Ishikawa (cell line): ENCODE measurements around the gene SRL.

Source experiments
- CEBPB ChIP-seq: IDR thresholded peaks from 2 replicates; pipeline ENCODE4 v1.6.1; 2012
- CREB1 ChIP-seq: IDR thresholded peaks from 2 replicates; pipeline ENCODE4 v1.6.1; 2012; ENCODE audit warnings: low read depth
- EGR1 ChIP-seq: IDR thresholded peaks from 2 replicates; pipeline ENCODE4 v1.6.1; 2012
- EP300 ChIP-seq: IDR thresholded peaks from 2 replicates; pipeline ENCODE4 v1.6.1; 2012; ENCODE audit warnings: borderline replicate concordance
- FOXM1 ChIP-seq: IDR thresholded peaks from 2 replicates; pipeline ENCODE4 v1.6.1; 2012; ENCODE audit warnings: low read depth, borderline replicate concordance
- NFIC ChIP-seq: IDR thresholded peaks from 2 replicates; pipeline ENCODE4 v1.6.1; 2012
- RAD21 ChIP-seq: IDR thresholded peaks from 2 replicates; pipeline ENCODE4 v1.6.1; 2012; ENCODE audit warnings: low read depth
- REST ChIP-seq: IDR thresholded peaks from 2 replicates; pipeline ENCODE4 v1.6.1; 2012; ENCODE audit warnings: low read depth, mild to moderate bottlenecking
- TAF1 ChIP-seq: IDR thresholded peaks from 2 replicates; pipeline ENCODE4 v1.6.1; 2012; ENCODE audit warnings: low read depth, mild to moderate bottlenecking
- TCF12 ChIP-seq: IDR thresholded peaks from 2 replicates; pipeline ENCODE4 v1.6.1; 2012; ENCODE audit warnings: low read depth
- TEAD4 ChIP-seq: IDR thresholded peaks from 2 replicates; pipeline ENCODE4 v1.6.1; 2012
- YY1 ChIP-seq: IDR thresholded peaks from 2 replicates; pipeline ENCODE4 v1.6.1; 2012; ENCODE audit warnings: low read depth
- ZBTB7A ChIP-seq: IDR thresholded peaks from 2 replicates; pipeline ENCODE4 v1.6.1; 2012; ENCODE audit warnings: low read depth
- TF ChIP-seq, protein P1 (sequence below): IDR thresholded peaks from 2 replicates; pipeline ENCODE4 v1.6.1; 2012
- TF ChIP-seq, protein P2 (sequence below): IDR thresholded peaks from 2 replicates; pipeline ENCODE4 v1.6.1; 2012

SRL gene

DNA sequence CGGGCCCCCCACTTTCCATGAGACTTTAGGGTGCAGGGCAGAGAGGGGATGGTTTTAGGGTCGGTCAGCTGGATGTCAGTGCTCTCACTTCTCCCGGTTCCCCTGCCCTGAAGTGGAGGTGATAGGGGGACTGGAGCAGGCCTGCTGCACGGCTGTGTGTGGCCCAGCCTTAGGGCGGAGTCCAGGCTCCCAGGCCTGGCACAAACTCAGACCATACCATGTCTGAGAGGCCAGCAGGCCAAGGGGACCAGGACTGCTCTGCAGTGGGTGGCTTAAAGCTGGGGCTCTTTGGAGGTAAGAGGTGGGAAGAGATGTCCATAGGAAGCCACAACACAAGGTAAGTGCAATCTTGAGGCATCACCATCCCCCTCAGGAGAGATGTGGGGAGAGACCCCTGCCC, 22.7 kb upstream of the SRL start:
- no peak for TF ChIP-seq FOXM1
- no peak for TF ChIP-seq EP300
- TF ChIP-seq, protein P1, sequence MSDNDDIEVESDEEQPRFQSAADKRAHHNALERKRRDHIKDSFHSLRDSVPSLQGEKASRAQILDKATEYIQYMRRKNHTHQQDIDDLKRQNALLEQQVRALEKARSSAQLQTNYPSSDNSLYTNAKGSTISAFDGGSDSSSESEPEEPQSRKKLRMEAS: no peak
- TF ChIP-seq CEBPB: no peak
- no peak for TF ChIP-seq TCF12
- TF ChIP-seq REST: no peak
- no peak for TF ChIP-seq YY1
- no peak for TF ChIP-seq RAD21
- TF ChIP-seq ZBTB7A: no peak
- TF ChIP-seq NFIC: no peak
- TF ChIP-seq TEAD4: no peak
- TF ChIP-seq, protein P2, sequence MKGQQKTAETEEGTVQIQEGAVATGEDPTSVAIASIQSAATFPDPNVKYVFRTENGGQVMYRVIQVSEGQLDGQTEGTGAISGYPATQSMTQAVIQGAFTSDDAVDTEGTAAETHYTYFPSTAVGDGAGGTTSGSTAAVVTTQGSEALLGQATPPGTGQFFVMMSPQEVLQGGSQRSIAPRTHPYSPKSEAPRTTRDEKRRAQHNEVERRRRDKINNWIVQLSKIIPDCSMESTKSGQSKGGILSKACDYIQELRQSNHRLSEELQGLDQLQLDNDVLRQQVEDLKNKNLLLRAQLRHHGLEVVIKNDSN: no peak
- no peak for TF ChIP-seq EGR1
- no peak for TF ChIP-seq TAF1
- TF ChIP-seq CREB1: no peak

- no peak for TF ChIP-seq TAF1
- TF ChIP-seq RAD21: peak; percentile 25; the same call in 1 of the 2 replicates
- TF ChIP-seq YY1: no peak
- no peak for TF ChIP-seq ZBTB7A
Measured at GRCh38 chr16:4263504-4264436, 21.9 kb upstream of the SRL start.

DNA sequence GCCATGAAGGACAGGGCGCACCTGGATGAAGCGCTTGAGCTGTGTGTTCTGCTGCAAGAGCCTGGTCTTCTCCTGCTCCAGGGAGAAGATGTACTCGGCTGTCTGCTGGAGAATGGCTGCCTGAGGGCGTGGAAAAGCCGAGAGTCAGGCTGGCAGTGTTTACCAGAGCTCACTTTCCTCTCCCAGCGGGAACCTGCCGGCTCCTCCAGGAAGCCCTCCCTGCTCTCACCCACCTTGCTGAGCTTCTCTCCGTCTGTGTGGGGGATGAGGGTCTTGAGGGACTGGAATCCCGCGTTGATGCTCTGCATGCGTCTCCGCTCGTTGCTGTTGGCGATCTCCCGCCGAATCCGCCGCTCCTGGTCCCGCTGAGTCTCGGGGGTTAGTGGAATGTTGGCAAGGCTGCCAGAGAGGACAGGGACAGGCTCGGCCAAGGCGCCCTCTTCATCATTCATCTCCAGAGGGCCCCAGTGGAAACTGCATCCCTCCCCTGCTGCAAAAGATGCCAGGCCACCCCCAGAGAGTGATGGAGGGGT, 20.5 kb upstream of the SRL start:
- TF ChIP-seq TAF1 (no peak), RAD21 (no peak), ZBTB7A (no peak), YY1 (no peak), TEAD4 (no peak), CEBPB (no peak), REST (no peak)
- TF ChIP-seq, protein P1: no peak
- TF ChIP-seq, protein P2: no peak

DNA sequence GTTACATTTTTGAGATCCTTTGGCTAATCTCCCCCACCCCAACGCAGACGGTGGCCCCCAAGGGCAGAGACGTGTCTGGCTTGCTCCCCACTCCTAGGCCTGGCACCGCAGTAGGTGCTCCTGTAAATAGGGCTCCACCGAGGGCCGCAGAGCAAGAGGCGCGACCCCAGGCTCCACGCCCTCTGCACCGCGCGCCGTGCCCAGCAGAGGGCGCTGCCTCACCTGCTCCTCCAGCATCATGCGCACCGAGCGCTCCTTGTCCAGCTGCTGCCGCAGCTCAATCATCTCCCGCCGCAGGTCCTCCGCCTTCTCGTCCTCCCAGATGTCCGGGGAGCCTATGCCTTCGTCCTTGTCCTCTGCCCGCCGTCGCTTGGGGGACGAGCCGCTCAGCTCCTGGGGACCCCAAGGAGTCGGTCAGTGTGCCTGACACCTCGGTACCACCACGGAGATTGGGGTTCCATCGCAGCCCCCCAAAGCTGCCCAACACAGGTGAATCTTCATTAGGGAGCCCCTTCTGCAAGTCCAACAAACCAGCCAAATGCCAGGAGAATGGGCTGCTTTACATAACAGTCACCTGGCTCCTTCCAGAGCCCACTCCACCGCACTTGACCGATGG, 19.8 kb upstream of the SRL start:
- TF ChIP-seq, protein P1: no peak
- TF ChIP-seq TCF12 (no peak), EGR1 (no peak), EP300 (no peak), CEBPB (no peak), TEAD4 (no peak), REST (no peak), RAD21 (peak; percentile 46; the same call in 1 of the 2 replicates)
